IPS-18a (cell line): ENCODE data around the gene SYNGAP1.

Source experiments
- H3K27ac ChIP-seq: one replicate; pipeline ENCODE4 v1.5.1; 2013; ENCODE audit warnings: low read length
- H3K27me3 ChIP-seq: one replicate; pipeline ENCODE4 v1.6.1; 2013; ENCODE audit warnings: mild to moderate bottlenecking, low read length; ENCODE audit not compliant: control insufficient read depth, insufficient read depth
- H3K36me3 ChIP-seq: one replicate; pipeline ENCODE4 v1.6.1; 2013; ENCODE audit warnings: low read depth, low read length; ENCODE audit not compliant: control insufficient read depth
- H3K4me1 ChIP-seq: one replicate; pipeline ENCODE4 v1.6.1; 2013; ENCODE audit warnings: low read depth, low read length; ENCODE audit not compliant: control insufficient read depth
- H3K4me3 ChIP-seq: one replicate; pipeline ENCODE4 v1.5.1; 2013; ENCODE audit warnings: low read length
- H3K9ac ChIP-seq: one replicate; pipeline ENCODE4 v1.6.1; 2013; ENCODE audit warnings: mild to moderate bottlenecking, low read length, moderate library complexity
- H3K9me3 ChIP-seq: one replicate; pipeline ENCODE4 v1.6.1; 2013; ENCODE audit warnings: low read depth, low read length; ENCODE audit not compliant: control insufficient read depth

Gene SYNGAP1

DNA sequence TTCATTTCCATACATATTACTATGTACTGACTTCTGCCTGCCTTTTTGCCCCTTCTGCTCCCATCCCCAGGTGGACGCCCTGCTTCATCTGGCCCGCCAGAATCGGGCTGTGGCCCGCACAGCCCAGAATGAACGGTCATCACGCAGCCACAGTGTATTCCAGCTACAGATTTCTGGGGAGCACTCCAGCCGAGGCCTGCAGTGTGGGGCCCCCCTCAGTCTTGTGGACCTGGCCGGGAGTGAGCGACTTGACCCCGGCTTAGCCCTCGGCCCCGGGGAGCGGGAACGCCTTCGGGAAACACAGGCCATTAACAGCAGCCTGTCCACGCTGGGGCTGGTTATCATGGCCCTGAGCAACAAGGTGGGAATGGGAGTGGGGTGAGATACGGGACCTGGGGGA, 13.7 kb upstream of the SYNGAP1 start:
- Histone ChIP-seq H3K9me3 (no peaks in the 10 kb centered on the region), H3K4me3 (no peak overlapping the region), H3K27ac (no peak overlapping the region), H3K27me3 (no peaks in the 10 kb centered on the region), H3K36me3 (peaks cover 65% of the 10 kb centered on the region), H3K4me1 (peaks cover 4% of the 10 kb centered on the region), H3K9ac (no peak overlapping the region)

DNA sequence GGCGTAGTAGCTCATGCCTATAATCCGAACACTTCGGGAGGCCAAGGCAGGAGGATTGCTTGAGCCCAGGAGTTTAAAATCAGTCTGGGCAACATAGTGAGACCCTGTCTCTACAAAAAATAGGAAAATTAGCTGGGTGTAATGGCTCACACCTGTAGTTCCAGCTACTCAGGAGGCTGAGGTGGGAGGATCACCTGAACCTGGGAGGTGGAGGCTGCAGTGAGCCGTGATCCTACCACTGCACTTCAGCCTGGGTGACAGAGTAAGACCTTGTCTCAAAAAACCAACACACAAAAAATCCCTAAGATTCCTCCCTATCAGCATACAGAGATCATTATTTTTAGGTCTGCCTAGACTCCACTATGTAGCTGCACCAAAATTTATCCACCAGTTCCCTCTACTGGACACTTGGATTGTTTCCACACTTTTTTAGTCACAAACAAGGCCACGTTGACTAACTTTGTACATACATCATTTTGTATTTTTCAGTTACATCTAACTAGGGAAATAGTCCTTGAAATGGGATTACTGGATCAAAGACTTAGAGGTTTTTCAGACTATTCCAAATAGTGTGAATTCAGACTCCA, 12.6 kb upstream of the SYNGAP1 start:
- no peaks in the 10 kb centered on the region for H3K27me3 ChIP-seq
- H3K9ac ChIP-seq = no peak overlapping the region
- H3K4me3 ChIP-seq = no peak overlapping the region
- H3K36me3 ChIP-seq = peaks cover 60% of the 10 kb centered on the region
- peaks cover 4% of the 10 kb centered on the region for H3K4me1 ChIP-seq
- no peak overlapping the region for H3K27ac ChIP-seq
- no peaks in the 10 kb centered on the region for H3K9me3 ChIP-seq

DNA sequence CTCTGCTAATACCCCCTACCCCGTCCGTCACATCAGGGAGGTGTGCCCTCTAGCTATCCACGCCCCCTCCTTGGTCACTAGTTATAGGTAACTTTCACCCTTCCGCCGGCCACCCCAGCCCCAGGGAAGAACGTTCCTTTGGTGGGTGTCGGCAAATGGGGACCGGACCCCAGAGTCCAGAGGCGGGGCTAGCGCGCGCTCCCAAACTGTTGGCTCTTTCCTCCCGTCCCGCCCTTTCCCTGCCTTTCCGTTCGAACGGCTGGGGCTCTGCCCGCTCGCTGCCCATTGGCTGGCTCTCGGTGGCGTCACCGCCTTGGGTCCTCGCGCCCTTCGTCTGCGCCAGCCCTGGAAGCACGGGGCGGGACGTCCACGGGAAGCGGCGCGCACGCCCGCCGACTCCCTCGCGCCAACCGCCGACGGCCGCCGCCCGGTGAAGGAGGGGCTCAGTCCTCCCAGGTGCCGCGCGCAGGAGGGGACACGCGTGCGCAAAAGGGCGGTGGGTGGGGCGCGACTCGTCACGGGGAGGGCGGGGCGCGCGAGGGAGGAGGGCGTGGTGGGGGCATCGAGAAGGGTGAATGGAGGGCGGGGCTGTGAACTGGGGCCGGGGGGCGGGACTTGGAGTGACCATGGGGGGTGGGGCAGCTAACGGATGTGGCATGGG, 9.7 kb upstream of the SYNGAP1 start:
- H3K36me3 ChIP-seq = peaks cover 52% of the 10 kb centered on the region

DNA sequence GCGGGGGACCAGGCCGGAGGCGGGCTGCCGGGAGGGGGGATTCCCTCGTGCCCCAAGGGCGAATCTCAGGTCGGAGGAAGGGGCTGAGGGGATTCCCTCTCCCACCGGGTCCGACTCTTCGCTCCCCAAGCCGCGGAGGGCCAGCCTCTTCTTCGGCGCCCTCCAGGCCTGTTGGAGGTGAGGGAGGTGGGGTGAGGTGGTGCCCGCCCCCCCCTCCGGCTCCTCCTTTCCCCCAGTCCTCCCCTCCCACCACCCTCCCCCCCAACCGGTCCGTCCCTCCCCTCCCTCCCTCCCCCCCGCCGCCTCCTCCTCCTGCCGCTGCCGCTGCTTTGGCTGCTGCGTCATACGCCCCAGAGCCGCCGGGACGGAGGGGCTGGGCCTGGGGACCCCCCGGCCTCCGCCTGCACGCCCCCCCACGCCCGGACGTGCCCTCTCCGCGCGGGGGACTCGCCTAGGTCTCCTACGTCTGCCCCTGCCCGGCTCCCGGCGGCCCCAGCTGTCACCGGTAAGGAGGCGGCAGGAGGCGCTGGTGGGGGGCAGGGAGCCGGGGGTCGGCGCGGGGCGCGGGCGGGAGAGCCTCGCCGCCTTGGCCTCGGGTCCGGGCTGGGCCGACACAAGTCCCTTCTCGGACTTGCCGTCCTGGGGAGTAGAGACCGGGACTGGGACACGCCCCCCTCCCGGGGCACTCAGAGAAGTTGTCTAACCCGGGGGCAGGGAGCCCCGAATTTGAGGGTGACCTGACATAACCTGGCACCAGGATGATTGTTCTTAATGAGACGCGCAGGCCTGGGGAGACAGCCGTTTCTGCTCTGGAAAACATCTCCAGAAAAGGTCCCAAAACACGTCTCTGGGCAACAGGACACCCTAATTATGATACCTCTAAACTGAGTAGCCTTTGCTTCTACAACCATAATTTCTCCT, 8.9 kb upstream of the SYNGAP1 start, which contains the start of gene PHF1:
TSS of gene PHF1 (plus strand) at position 304 of the 921 bp plus-strand sequence. CDS start 1,250 bp downstream, outside the sequence.
- peaks cover 8% of the 10 kb centered on the region for H3K4me1 ChIP-seq
- H3K36me3 ChIP-seq = peaks cover 53% of the 10 kb centered on the region
- H3K9me3 ChIP-seq = no peaks in the 10 kb centered on the region
- peak within 1 kb of the TSS; percentile 67 for H3K9ac ChIP-seq
- no peak within 1 kb of the TSS for H3K27ac ChIP-seq
- no peaks in the 10 kb centered on the region for H3K27me3 ChIP-seq
- peak within 1 kb of the TSS; percentile 85 for H3K4me3 ChIP-seq

More for the DNA sequence above, 9.7 kb upstream of the SYNGAP1 start:
- no peaks in the 10 kb centered on the region for H3K27me3 ChIP-seq
- no peak overlapping the region for H3K27ac ChIP-seq
- peaks cover 5% of the 10 kb centered on the region for H3K4me1 ChIP-seq
- H3K9ac ChIP-seq = peak overlapping the region; percentile 43
- no peaks in the 10 kb centered on the region for H3K9me3 ChIP-seq
- H3K4me3 ChIP-seq = peak overlapping the region; percentile 60

DNA sequence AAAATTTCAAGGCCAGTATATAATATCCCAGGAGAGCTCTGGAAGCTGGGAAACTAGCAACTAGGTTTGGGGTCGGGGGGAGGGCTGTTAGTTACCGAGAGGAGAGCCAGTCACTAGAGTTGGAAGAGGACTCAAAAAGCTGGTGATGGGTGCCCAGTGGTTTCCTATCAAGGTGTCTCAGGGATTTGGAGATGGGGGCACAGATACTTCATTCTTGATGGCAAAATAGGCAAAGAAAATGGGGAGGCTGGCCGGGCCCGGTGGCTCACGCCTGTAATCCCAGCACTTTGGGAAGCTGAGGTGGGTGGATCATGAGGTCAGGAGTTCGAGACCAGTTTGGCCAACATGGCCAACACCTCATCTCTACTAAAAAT, 8.2 kb upstream of the SYNGAP1 start:
- Histone ChIP-seq H3K9me3 (no peaks in the 10 kb centered on the region), H3K9ac (peak overlapping the region; percentile 67), H3K27ac (no peak overlapping the region), H3K27me3 (no peaks in the 10 kb centered on the region), H3K4me3 (peak overlapping the region; percentile 85), H3K4me1 (peaks cover 11% of the 10 kb centered on the region), H3K36me3 (peaks cover 51% of the 10 kb centered on the region)

DNA sequence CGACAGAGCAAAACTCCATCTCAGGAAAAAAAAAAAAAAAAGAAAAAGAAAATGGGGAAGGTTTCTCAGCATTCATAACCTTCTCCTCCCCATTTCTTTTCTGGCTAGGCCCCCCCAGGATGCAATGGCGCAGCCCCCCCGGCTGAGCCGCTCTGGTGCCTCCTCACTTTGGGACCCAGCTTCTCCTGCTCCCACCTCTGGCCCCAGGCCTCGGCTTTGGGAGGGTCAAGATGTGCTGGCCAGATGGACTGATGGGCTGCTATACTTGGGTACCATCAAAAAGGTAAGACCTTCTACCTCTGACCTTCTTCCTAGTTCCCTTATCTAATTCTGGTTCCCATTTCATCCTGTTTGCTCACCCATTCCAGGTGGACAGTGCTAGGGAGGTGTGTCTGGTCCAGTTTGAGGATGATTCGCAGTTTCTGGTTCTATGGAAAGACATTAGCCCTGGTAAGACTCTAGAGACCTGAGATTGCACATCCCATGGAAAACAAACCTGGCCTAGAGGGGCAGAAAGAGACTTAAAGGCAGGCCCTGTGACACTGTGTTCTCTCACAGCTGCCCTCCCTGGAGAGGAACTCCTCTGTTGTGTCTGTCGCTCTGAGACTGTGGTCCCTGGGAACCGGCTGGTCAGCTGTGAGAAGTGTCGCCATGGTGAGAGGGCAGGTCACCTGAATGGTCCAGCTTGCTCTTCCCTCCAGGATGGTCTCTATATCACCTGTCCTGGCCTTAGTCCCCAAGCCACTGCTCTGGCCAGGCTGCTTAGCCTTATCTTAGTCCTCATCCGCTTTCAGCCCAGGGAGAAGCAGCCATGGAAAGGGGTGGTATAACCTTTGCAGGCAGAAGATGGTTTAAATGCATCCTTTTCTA, 7.5 kb upstream of the SYNGAP1 start:
- no peak overlapping the region for H3K9ac ChIP-seq
- H3K27me3 ChIP-seq = no peaks in the 10 kb centered on the region
- no peaks in the 10 kb centered on the region for H3K9me3 ChIP-seq
- H3K4me1 ChIP-seq = peaks cover 12% of the 10 kb centered on the region
- peaks cover 43% of the 10 kb centered on the region for H3K36me3 ChIP-seq
- H3K27ac ChIP-seq = no peak overlapping the region
- H3K4me3 ChIP-seq = no peak overlapping the region

DNA sequence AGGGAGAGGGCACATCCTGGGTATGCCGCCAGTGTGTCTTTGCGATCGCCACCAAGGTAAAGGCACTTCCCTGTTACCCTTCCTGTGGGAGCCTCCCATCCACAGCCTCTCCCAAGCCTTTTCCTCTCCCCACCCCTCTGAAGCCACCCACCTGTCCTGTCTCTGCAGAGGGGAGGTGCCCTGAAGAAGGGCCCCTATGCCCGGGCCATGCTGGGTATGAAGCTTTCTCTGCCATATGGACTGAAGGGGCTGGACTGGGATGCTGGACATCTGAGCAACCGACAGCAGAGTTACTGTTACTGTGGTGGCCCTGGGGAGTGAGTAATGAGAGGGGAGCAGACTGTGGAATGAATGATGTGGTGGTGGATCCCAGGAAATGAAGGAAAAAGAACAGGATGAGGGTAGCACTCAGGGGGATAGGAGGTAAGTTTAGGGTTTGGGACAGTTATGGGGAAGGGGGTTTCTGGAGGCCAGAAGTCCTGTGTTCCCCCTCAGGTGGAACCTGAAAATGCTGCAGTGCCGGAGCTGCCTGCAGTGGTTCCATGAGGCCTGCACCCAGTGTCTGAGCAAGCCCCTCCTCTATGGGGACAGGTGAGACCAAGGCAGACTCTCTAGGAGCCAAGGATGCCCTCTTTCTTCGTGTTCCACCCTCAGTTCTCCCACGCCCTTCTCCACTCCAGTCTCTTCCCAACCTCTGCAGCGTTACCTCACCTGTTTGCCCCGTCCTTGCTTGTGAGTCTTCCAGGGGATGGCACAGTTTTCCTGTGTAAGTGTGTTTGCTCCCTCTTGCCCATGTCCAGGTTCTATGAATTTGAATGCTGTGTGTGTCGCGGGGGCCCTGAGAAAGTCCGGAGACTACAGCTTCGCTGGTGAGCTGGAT, 6.4 kb upstream of the SYNGAP1 start:
- peaks cover 13% of the 10 kb centered on the region for H3K4me1 ChIP-seq
- H3K9ac ChIP-seq = no peak overlapping the region
- H3K27me3 ChIP-seq = no peaks in the 10 kb centered on the region
- no peaks in the 10 kb centered on the region for H3K9me3 ChIP-seq
- H3K27ac ChIP-seq = no peak overlapping the region
- peaks cover 32% of the 10 kb centered on the region for H3K36me3 ChIP-seq
- no peak overlapping the region for H3K4me3 ChIP-seq

DNA sequence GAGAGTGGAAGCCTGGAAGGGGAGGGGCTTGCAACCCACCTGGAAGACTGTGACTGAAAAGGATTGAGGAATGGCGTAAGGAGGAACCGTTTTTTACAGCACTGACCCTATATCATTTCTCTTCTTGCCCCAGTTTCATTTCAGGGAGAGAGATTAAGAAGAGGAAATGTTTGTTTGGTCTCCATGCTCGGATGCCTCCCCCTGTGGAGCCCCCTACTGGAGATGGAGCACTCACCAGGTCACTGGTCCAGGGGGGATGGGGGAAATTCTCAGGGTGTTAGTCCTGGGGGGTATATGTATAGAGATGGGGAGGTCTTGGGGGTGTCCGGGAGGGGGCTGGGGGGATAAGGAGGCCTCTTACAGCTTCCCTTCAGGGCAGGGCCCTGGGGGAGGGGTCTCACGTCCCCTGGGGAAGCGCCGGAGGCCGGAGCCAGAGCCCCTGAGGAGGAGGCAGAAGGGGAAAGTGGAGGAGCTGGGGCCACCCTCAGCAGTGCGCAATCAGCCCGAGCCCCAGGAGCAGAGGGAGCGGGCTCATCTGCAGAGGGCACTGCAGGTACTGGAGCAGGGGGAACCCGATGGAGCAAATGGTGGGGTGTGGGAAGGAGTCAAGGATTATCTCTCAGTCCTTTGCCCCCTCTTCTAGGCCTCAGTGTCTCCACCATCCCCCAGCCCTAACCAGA, 5.1 kb upstream of the SYNGAP1 start:
- Histone ChIP-seq H3K27ac (no peak overlapping the region), H3K27me3 (no peaks in the 10 kb centered on the region), H3K9me3 (no peaks in the 10 kb centered on the region), H3K4me1 (peaks cover 22% of the 10 kb centered on the region), H3K4me3 (no peak overlapping the region), H3K9ac (no peak overlapping the region), H3K36me3 (peaks cover 32% of the 10 kb centered on the region)

DNA sequence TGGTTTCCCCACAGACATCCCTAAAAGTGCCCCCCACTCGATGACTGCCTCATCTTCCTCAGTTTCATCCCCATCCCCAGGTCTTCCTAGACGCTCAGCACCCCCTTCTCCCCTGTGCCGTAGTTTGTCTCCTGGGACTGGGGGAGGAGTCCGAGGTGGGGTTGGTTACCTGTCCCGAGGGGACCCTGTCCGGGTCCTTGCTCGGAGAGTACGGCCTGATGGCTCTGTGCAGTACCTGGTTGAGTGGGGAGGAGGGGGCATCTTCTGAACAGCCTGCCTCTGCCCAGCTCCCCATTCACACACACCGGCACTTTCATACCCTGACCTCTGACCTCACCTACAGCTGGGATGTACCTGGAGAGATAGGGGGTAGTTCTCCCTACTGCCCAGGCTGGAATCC, 4.0 kb upstream of the SYNGAP1 start:
- Histone ChIP-seq H3K27ac (no peak overlapping the region), H3K9me3 (no peaks in the 10 kb centered on the region), H3K4me3 (peak overlapping the region; percentile 92), H3K27me3 (no peaks in the 10 kb centered on the region), H3K9ac (no peak overlapping the region), H3K4me1 (peaks cover 23% of the 10 kb centered on the region), H3K36me3 (peaks cover 32% of the 10 kb centered on the region)
